WTC11 (cell line): ENCODE results near the gene CSTF1. TPM values are rescaled to one million over a fixed set of nuclear protein-coding genes. Genes with fewer than 3 reads are reported as not detected.

ENCODE experiments used
- ATAC-seq: fragments of 200-7000 bp; cut with Tn5 transposase; 2 replicates; pipeline ENCODE4 v1.10.0; 2021; ENCODE audit warnings: mild to moderate bottlenecking, moderate library complexity
- CTCF ChIA-PET: fragments of 300-600 bp; sonication (Branson Sonifier 250); formaldehyde crosslinking; loops from one replicate; lab custom pipeline; 2021; ENCODE audit warnings: antibody characterized with exemption; lab: Charles Lee
- POLR2A ChIA-PET: fragments of 350-600 bp; sonication (Branson Sonifier 250); formaldehyde crosslinking; loops from one replicate; lab custom pipeline; 2021; ENCODE audit warnings: antibody characterized with exemption; lab: Charles Lee
- DNase-seq: peaks from one replicate; pipeline ENCODE4 v3.0.0; 2021; ENCODE audit warnings: low spot score
- H3K27ac Mint-ChIP-seq: 2 replicates; pipeline ENCODE4 v1.8.0; 2021; ENCODE audit warnings: mixed read lengths
- H3K27me3 Mint-ChIP-seq: 2 replicates; pipeline ENCODE4 v1.8.0; 2021; ENCODE audit warnings: low read depth, mild to moderate bottlenecking, moderate library complexity, mixed read lengths
- H3K36me3 Mint-ChIP-seq: 2 replicates; pipeline ENCODE4 v1.8.0; 2021; ENCODE audit warnings: mixed read lengths
- H3K4me1 Mint-ChIP-seq: 2 replicates; pipeline ENCODE4 v1.8.0; 2022; ENCODE audit warnings: mixed read lengths
- H3K4me3 Mint-ChIP-seq: 2 replicates; pipeline ENCODE4 v1.8.0; 2021; ENCODE audit warnings: mild to moderate bottlenecking, moderate library complexity, mixed read lengths
- H3K9me3 Mint-ChIP-seq: 2 replicates; pipeline ENCODE4 v1.8.0; 2021; ENCODE audit warnings: mixed read lengths
- AFF4 ChIP-seq: sonication (generic); formaldehyde crosslinking; IDR thresholded peaks from 2 replicates; pipeline ENCODE4 v1.8.1; 2023; ENCODE audit warnings: mild to moderate bottlenecking, missing genetic modification reagents, borderline replicate concordance
- ATF3 ChIP-seq: sonication (generic); formaldehyde crosslinking; conservative IDR thresholded peaks from 2 replicates; pipeline ENCODE4 v1.8.1; 2022; ENCODE audit warnings: mild to moderate bottlenecking, missing genetic modification reagents
- CDX4 ChIP-seq: fragments of 250-450 bp; sonication (Bioruptor Pico); IDR thresholded peaks from 2 replicates; pipeline ENCODE4 v1.9.0; 2021; ENCODE audit warnings: moderate library complexity, mild to moderate bottlenecking, inconsistent platforms, borderline replicate concordance
- E2F4 ChIP-seq: sonication (generic); formaldehyde crosslinking; IDR thresholded peaks from 2 replicates; pipeline ENCODE4 v1.8.1; 2022; ENCODE audit warnings: low read depth, mild to moderate bottlenecking, moderate library complexity, missing genetic modification reagents, borderline replicate concordance
- ETV6 ChIP-seq: sonication (generic); formaldehyde crosslinking; IDR thresholded peaks from 2 replicates; pipeline ENCODE4 v1.8.1; 2022; ENCODE audit warnings: mild to moderate bottlenecking, missing genetic modification reagents
- FOXJ3 ChIP-seq: sonication (generic); formaldehyde crosslinking; IDR thresholded peaks from 2 replicates; pipeline ENCODE4 v1.9.0; 2021; ENCODE audit warnings: missing genetic modification reagents, mild to moderate bottlenecking, borderline replicate concordance
- HMGA2 ChIP-seq: fragments of 250-450 bp; sonication (Bioruptor Pico); IDR thresholded peaks from 2 replicates; pipeline ENCODE4 v1.4.0; 2021; ENCODE audit warnings: mild to moderate bottlenecking, moderate library complexity
- JUN ChIP-seq: sonication (generic); formaldehyde crosslinking; IDR thresholded peaks from 2 replicates; pipeline ENCODE4 v1.8.0; 2023; ENCODE audit warnings: mild to moderate bottlenecking, missing genetic modification reagents
- KAT7 ChIP-seq: sonication (generic); formaldehyde crosslinking; IDR thresholded peaks from 2 replicates; pipeline ENCODE4 v1.8.1; 2023; ENCODE audit warnings: missing genetic modification reagents, mild to moderate bottlenecking, borderline replicate concordance
- NR3C1 ChIP-seq: sonication (generic); formaldehyde crosslinking; conservative IDR thresholded peaks from 2 replicates; pipeline ENCODE4 v1.8.1; 2023; ENCODE audit warnings: low read depth, mild to moderate bottlenecking, missing genetic modification reagents
- RELA ChIP-seq: sonication (generic); formaldehyde crosslinking; IDR thresholded peaks from 2 replicates; pipeline ENCODE4 v1.8.1; 2022; ENCODE audit warnings: missing genetic modification reagents, mild to moderate bottlenecking, borderline replicate concordance
- SMAD4 ChIP-seq: sonication (generic); formaldehyde crosslinking; IDR thresholded peaks from 2 replicates; pipeline ENCODE4 v1.8.0; 2022; ENCODE audit warnings: mild to moderate bottlenecking, missing genetic modification reagents
- SOX15 ChIP-seq: fragments of 250-450 bp; sonication (Bioruptor Pico); IDR thresholded peaks from 2 replicates; pipeline ENCODE4 v1.9.0; 2021; ENCODE audit warnings: mild to moderate bottlenecking
- STAT6 ChIP-seq: sonication (generic); formaldehyde crosslinking; conservative IDR thresholded peaks from 2 replicates; pipeline ENCODE4 v1.8.1; 2023; ENCODE audit warnings: mild to moderate bottlenecking, low read depth, missing genetic modification reagents, moderate library complexity
- ZNF281 ChIP-seq: sonication (generic); formaldehyde crosslinking; IDR thresholded peaks from 2 replicates; pipeline ENCODE4 v1.8.0; 2023; ENCODE audit warnings: mild to moderate bottlenecking, missing genetic modification reagents
- total RNA-seq: library from RNA; stranded (reverse); gene quantifications from 3 replicates; pipeline ENCODE4 v1.2.3, GENCODE V29; 2021

CSTF1 gene
- total RNA-seq, 1 experiment from 2014 or later = 58.5 TPM

- TF ChIP-seq STAT6 (CRISPR knock-in tag) (no peak), SOX15 (CRISPR knock-in tag) (no peak), FOXJ3 (CRISPR knock-in tag) (no peak), CDX4 (no peak), ETV6 (CRISPR knock-in tag) (no peak), AFF4 (CRISPR knock-in tag) (no peak), KAT7 (CRISPR knock-in tag) (no peak), HMGA2 (CRISPR knock-in tag) (no peak), ZNF281 (no peak)
These were observed 39.0 kb downstream of the CSTF1 start (continued) for GRCh38 chr20:56431471-56431870.

GRCh38 chr20:56433221-56433879, 40.9 kb downstream of the CSTF1 start:
- CTCF ChIA-PET = no interaction called here

GRCh38 chr20:56433880-56434255, 41.4 kb downstream of the CSTF1 start:
- ATAC-seq = no peak
- POLR2A ChIA-PET = no interaction called here
- peaks cover 8% of the 10 kb centered on the region; the same call in 1 of the 2 replicates for H3K27me3 Mint-ChIP-seq
- H3K4me1 Mint-ChIP-seq = no peaks in the 10 kb centered on the region
- no peaks in the 10 kb centered on the region for H3K36me3 Mint-ChIP-seq
- H3K27ac Mint-ChIP-seq = no peak overlapping the region
- H3K4me3 Mint-ChIP-seq = no peak overlapping the region
- H3K9me3 Mint-ChIP-seq = no peaks in the 10 kb centered on the region
- no peak for TF ChIP-seq E2F4 (CRISPR knock-in tag)
- TF ChIP-seq, all 79 proteins: peak for 0
- CTCF ChIA-PET = no interaction called here
- DNase-seq = no peak

More at GRCh38 chr20:56433221-56433879, 40.9 kb downstream of the CSTF1 start:
- Mint-ChIP-seq H3K9me3 (no peaks in the 10 kb centered on the region), H3K27ac (no peak overlapping the region), H3K36me3 (no peaks in the 10 kb centered on the region), H3K4me3 (no peak overlapping the region), H3K4me1 (no peaks in the 10 kb centered on the region), H3K27me3 (peaks cover 8% of the 10 kb centered on the region; the same call in 1 of the 2 replicates)
- POLR2A ChIA-PET = no interaction called here
- ATAC-seq = no peak
- TF ChIP-seq NR3C1 (CRISPR knock-in tag) (no peak), ATF3 (CRISPR knock-in tag) (no peak), RELA (no peak), JUN (no peak), SMAD4 (no peak)
- DNase-seq = no peak
